NCI-H345 (cell line): ENCODE data around the gene AKR1E2.
A peak's percentile ranks its signal among the peaks of the same experiment; 100 is the strongest.

ENCODE experiments used
- DNase-seq: peaks from one replicate; lab custom pipeline; 2025; lab: John Stamatoyannopoulos, UW

The AKR1E2 gene

DNA sequence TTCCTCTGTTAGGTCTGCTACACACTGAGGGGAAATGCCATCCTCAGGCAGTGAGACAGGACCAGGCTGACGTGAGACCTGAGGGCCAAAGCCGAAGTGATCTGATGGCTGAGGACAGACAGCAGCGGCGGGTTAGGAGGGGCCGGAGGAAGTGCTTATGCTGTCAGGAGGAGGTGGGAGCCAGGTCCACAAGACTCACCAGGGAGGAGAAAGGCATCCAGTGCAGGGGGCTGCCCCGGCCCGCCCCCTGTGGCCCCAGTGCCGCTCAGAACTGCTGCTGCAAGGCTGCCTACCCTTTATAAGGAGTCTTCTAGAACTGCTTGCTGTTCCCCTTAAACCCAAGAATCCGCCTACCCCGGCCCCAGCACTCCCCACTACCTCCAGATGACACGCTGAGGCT, 19.8 kb downstream of the AKR1E2 start:
- no peak for DNase-seq

DNA sequence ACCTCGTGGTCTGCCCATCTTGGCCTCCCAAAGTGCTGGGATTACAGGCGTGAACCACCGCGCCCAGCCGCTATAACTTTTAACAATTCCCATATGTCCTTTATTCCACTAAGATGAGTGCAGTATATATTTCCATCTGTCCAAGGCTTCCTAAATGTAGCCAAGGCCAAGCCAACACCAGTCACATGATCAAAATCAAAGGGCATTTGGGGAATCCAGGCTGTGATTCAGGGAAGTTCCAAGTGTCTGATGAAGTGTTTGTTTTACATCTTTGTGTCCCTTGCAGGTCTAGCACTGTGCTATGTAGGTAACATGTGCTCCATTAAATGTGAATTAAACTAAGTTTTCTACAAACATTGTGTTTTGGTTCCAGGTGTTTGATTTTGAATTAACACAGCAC, 20.8 kb downstream of the AKR1E2 start:
- no peak for DNase-seq

DNA sequence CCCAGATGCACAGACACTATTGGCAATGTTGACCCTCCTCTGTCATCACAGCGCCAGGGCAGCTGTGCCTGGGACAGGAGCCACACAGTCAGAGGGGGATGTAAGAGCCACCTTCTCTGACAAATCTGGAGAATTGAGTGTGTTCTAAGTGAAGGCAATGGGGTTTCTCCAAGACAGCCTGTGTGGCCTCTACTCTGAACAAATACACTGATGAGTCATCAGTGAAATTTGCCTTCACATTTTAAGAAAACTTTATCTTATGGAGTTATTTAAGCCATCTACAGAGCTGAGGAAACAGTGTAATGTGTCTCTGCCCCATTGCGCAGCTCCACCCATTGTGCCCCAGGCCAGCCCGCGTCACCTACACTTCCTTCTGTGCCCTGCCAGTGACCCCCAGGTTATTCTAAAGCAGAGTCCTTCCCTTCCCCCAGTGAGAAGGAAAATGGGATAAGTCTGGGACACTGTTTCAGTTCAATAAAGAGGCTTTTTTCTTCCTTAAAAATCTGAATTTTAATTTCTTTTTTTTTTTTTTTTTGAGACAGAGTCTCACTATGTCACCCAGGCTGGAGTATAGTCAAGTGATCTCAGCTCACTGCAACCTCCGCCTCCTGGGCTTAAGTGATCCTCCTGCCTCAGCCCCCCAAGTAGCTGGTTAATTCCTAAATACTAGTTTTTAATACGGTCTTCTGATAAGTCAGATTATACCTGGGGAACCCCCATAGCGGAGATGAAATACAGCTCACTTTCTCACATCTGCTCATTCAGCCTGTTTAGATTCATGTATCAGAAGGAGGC, 21.8 kb downstream of the AKR1E2 start:
- DNase-seq: no peak

DNA sequence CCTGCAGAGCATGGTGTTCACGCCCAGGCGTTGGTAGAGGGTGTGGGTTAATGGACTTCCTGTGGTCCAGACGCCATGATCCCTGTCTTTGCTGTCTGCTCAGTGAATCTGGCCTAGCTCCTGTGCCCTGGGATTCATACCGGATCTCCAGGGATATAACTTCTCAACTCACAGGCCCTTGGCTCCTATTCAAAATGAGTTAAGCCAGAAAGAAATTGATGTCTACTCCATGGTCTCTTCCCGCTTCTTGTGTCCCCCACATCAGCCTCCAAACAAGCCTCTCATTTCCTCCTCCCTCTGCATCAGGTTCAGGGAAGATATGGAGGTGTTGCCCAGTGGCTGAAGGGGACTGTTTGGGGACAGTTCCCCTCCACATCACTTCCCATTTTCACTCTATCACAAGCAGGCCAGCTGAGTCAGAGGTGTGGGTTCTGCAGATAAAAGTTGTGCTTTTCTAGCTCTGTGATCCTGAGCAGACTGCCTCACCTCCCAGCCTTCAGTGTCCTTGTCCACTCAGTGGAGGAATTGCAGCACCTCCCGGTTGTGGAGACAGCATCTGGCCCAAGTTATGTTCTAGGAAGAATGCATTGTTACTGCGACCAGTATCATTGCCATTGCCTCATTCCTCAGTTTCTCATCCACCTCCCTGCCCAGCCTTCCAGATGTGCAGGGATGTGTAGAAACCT, 22.5 kb downstream of the AKR1E2 start:
- DNase-seq: no peak

DNA sequence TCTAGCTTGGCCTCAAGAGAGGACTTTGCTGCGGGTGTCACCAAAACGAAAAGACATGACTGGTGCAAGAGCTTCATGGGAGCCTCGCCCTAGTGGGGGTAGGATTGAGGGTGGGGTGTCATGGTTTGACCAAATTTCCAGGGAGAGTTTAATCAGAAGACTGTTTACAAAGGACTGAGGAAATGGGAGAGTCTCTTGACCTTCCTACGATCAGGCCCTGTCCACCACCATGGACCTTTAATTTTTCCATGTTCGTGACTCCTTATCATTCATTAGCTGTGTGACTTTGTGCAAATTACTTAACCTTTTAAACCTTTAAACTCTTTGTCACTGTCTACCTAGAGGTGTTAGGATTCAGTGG, 23.0 kb downstream of the AKR1E2 start:
- DNase-seq: no peak

DNA sequence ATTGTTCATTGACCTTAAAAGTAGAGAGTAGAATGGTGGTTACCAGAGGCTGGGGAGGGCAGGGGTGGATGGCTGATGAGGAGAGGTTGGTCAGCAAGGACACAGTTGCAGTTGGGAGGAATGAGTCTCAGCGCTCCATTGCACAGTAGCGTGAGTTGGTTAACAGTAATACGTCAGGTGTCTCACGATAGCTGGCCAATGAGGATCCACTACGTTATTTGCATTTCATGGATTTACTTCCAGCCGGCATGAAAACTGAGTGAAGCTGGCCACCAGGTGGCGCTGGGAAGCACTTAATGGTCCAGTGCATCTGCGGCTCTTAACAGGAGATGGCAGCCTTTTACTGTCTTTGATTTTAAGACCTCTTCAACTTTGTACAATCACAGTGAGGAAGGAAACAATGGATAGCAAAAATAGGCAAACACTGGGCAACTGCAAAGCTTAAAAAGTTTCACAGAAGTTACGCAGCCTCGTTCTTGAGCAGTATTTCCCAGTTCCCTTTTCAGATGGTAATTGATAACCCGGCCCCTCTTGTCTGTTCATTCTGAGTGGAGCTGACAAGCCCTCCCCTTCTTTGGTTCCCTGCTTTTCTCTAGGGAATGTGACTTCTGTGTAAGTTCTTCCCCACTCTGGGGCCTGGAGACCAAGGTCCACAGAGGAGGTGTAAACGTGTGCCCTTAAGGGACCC, 23.7 kb downstream of the AKR1E2 start:
- peak; percentile 68 for DNase-seq

DNA sequence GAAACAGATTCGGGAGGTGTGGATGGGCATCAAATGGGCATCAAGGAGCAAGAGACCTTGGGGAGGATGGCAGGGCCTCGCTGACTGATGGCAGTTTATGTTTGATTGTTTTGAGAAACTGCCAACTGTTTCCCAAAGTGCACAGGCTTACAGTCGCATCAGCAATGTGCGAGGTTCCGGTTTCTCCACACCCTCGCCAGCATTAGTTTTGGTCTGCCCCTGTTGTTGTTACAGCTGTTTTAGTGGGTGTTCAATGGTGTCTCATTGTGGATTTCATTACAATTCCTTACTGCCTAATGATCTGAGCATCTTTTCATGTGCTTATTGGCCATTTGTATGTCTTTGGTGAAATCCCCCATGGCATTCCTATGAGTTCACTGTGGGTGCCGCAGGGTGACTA, 24.4 kb downstream of the AKR1E2 start:
- DNase-seq: no peak

DNA sequence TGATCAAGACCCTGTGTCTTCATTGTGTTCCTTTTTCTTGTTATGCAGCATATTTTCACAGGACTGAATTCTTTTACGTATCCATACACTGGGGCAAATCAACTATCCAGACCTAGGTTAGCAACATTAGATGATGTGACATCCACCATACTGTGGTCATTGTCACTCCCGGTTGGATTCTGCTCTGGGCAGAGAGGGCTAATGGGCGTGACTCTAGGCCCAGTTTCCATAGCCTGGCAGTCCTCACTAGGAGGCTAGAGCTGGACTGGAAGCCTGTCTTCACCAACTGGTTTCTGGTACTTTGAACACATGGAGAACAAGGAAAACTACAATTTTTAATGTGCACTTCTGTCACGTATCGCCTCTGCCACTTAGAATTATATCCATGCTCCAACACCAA, 25.2 kb downstream of the AKR1E2 start:
- no peak for DNase-seq

DNA sequence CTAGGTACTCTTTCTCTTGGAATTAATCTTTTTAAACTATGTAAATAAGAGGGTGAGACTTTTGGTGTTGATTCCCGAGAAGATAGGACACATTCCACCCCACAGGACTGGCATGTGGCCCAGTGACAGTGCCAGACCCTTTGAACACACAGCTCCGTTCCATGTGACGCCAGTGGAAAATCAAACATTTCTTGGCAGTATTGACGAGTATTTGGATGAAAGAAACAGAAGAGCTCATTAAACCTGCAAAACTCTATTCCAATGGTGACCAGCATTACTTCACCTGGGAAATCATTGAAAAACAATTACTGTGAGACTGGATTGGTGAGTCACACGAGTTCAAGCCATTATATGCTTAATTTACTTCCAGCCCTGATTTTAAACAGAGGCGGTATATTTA, 25.8 kb downstream of the AKR1E2 start:
- no peak for DNase-seq

DNA sequence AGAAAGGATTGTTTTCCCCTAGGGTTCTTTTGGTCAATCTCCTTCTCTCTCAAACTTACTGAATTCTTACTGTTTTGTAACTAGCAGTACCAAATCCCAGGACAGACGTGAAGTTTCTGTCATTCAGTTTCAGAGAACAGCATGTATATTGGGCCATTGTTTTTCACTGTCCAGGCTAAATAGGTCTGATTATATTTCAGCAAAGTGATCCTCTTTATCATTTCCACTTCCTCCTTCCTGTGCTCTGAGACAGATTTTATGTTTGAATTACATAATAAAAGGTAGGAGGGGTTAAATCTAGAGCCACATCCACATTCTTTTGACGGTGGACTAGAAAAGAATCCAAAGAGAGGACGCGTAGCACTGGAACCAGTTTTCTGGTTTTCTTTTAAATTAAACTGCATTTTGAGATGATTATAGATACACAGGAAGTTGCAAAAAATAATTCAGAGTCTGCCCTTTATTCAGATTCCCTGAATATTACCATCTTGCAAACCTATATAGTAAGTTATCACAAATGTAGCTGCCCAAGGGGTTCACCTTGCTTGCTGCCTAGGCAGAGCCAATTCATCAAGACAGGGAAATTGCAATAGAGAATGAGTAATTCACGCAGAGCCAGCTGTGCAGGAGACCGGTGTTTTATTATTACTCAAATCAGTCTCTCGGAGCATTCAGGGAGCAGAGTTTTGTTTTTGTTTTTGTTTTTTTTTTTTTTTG, 40.1 kb downstream of the AKR1E2 start:
- DNase-seq: no peak

DNA sequence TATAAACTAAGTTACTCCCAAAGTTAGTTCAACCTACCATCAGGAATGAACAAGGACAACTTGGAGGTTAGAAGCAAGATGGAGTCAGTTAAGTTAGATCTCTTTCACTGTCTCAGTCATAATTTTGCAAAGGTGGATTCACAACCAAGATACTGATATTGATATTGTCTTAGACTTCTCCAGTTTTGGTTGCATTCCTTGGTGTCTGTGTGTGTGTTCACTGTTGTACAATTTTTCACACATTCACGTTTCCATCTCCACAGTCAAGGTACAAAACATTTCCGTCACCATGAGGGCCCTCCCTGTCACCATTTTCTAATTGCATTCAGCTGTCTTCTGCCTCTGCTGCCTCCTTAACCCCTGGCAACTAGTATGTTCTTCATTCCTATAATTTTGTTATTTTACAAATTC, 41.1 kb downstream of the AKR1E2 start:
- no peak for DNase-seq

DNA sequence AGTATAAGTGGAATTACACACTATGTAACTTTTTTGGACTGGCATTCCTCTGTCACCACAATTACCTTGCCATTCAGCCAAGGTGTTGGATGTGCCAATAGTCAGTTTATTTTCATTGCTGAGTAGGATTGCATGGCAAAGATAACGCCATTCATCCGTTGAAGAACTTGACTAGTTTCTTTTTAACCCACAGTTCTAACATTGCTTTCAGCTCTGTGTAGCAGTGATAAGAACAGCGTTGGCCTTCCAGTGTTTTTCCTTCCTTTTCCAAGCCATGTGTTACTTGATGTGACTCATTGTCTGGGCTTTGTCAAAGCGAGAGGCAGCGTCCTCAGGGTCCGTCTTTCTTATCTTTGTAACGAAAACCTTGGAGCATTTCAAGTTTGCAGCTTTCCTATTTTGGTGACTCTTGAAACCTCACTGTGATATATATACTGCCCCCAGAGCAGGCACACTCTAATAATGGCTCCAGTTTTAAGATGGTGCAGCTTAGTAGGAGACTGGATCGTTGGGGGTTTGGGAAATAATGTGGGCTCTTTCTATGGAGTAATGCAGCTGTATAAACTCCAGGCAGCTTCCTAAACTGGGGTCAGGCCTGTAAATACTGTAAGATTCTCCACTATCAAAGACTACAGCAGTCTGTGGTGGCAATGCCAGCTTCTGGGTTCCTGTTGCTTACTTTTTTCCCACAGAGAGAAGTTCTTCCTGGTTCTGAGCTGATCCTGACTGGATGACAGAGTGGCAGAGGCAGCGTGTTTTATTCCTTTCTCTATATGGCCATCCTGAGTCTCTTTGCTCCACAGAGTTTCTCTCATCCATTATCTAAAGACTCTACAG, 41.7 kb downstream of the AKR1E2 start:
- no peak for DNase-seq

DNA sequence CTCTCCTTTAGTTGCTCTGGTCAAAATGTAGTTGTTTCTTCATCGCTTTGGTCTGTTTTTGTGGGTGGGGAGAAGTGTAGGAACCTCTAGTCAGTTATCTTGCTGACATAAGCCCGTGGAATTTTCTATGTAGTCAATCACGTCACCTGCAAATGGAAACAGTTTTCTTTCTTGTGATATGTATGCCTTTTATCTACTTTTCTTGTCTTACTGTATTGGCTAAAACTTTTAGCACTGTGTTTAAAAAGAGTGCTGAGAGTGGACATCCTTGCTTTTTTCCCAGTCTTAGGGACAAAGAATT, 42.3 kb downstream of the AKR1E2 start:
- DNase-seq: no peak

DNA sequence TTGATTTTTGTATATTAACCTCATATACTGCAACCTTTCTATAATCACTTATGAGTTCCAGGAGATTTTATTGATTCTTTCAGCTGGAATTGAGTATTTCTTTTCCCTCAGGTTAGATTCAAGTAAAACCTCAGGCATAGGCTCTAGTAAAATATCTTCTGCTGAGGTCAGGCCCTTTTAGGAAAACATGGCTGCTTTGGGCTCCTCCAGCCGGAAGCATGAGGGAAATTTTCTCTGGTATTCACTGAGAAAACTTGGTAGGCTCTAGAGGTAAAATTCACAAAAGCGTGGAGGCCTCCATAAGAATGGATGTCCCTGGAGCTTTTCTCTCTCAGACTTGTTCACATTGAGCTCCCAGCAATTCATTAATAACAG, 56.7 kb downstream of the AKR1E2 start:
- no peak for DNase-seq

DNA sequence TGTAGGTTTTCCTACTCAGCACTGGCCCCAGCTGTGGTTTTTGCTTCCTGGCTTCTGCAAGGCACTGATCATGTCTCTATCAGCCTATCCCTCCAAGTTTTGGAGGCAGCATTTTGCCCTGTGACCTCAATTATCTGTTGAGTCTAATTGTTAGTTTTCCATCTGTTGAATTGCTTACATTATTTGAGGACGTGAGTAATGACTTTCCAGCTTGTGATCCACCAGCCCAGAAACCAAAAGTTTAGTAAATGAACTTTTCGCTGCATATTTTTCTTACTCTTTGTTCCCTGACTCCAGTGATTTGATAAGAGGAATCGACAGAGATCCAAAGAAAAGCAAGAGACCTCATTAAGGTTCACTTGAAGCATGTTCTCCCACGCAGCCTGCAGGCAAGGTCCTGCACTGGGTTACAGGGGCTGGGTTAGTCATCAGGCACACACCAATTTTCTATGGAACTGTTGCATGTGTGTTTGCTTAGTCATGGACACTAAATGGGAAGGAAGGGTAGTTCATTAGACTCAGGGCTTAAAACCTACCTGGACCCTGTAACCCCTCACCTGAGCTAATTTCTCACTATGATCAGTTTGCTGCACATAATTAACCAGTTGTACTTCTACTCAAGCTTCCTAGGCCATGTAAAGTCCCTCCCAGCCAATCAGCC, 57.2 kb downstream of the AKR1E2 start:
- no peak for DNase-seq

DNA sequence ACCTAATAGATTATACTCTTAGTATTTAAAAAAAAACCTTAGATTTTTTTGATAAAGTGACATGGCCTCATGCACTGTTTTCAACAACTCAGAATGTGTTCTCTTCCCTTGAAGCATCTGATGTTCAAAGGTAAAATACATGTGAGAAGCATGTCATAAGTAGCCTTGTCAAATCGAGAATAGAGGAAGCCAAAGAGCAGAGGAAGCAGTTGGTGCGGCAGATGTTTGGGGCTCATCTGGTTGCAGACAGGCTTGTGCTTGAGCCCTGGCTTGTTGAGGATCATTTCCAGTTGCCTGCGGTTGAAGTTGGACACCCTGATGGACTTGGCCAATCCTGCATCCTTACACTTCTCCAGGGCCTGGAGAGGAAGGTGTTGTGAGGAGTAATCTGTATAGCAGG, 59.2 kb downstream of the AKR1E2 start:
- DNase-seq: no peak

DNA sequence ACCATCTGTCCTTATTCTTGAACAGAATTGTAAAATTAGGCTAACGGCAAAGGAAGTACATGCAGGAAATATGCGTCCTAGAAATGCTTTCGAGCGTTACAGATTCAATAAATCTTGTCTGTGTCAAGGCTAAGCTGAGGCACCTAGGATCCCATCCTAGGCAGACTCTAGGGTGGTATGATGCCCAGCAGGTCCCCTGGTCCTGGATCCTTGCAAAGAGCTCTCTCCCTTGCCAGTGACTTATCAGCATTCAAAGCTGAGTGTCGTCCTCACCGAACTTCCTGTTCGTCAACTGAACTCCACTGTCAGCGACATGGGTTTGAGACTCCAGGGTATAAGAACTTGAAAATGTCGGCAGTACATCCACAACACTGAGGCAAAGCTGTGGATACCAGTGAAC, 61.5 kb downstream of the AKR1E2 start:
- DNase-seq: no peak

DNA sequence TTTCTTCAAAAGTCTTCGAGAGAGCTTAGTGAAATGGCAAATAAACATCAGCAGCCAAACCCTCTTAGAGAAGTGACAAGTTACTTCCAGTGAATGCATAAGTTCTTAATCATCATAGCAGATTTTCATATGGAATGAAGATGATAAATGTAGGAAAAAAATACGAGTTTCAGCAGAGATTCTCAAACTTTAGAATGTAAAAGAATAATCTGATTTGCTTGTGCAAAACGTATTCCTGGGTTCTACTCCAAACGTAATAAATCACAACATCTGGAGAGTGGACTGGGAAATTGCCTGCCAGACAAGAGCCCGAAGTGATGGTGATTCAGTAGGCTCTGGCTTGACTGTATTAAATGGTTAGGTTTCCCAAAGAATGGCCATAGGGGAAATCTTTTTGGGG, 62.2 kb downstream of the AKR1E2 start:
- DNase-seq: no peak

DNA sequence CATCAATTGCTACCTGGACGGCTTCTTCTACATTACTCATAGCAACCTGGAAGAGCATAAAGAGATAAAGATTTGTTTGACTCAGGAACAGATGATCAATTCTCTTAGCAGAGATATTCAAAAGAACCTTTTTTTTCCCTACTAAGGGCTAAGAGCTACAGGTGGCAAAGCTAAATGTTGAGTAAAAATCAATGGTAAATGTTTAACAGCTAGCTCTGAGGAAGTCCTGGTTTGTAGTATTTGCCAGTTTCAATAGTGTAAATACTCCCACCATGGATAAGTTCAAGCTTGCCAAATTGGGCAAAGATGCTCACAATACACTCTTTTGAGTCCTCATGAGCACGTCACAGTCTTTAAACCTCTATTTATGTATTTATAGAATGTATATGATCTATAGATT, 64.0 kb downstream of the AKR1E2 start:
- no peak for DNase-seq

DNA sequence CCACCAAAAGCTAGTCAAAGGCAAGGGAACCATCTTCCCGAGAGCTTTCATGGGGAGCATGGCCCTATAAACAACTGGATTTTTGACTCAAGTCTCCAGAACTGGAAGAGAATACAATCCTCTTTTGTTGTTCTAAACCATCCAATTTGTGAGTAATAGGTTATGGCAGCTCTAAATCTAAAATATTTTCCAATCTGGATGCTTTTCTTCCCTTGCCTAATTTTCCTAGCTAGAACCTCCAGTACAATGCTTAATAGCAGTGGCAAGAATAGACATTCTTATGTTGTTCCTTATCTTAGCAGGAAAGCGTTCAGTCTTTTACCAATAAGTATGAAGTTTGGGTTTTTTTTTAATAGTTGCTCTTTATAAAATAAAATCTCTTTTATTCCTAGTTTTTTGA, 66.7 kb downstream of the AKR1E2 start:
- no peak for DNase-seq

DNA sequence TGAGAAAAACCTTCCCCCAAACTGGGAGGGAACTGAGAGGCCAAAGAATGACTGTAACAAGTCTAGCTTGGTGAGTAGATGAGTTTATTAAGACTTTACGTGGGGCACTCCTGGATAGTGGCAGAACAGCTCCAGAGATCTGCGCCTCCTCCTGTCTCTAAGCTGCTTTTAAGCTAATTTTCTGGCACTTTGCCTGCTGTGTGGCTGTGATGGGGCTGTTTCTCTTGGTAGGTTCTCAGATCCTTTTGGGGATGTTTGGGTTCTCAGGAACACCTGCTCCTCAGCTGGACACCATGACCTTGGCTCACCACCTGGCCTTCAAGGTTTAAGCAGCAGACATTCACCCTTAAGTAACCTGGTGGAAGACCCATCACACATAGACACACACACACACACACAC, 68.3 kb downstream of the AKR1E2 start:
- DNase-seq: no peak
